IMR-90 (cell line): ENCODE results near the gene DLD. TPM values are rescaled to one million over a fixed set of nuclear protein-coding genes. Genes with fewer than 3 reads are reported as not detected.

ENCODE experiments used
- ATAC-seq: fragments of 200-7000 bp; cut with Tn5 transposase; 2 replicates; pipeline ENCODE4 v1.9.1; 2020; ENCODE audit warnings: low read depth, mild to moderate bottlenecking, moderate library complexity
- BruUV-seq: library from RNA; stranded (reverse); fragments of 400-500 nt; replicated peaks from 2 replicates; lab custom pipeline; 2021; lab: Mats Ljungman, UMichigan
- CTCF ChIA-PET: fragments of 300-600 bp; formaldehyde crosslinking; extraction: SDS; loops from one replicate; lab custom pipeline; 2021; ENCODE audit warnings: antibody characterized with exemption; lab: Yijun Ruan, JAX
- POLR2A ChIA-PET: fragments of 300-600 bp; sonication (Branson Sonifier 250); formaldehyde crosslinking; loops from one replicate; lab custom pipeline; 2022; ENCODE audit warnings: antibody characterized with exemption; ENCODE audit not compliant: unreplicated experiment; lab: Charles Lee
- DNase-seq: peaks from one replicate; pipeline ENCODE4 v3.0.0; 2013
- H2AFZ ChIP-seq: replicated peaks from 2 replicates; pipeline ENCODE3; 2013; ENCODE audit warnings: low read length, mild to moderate bottlenecking; ENCODE audit not compliant: poor library complexity
- H2AK5ac ChIP-seq: 2 replicates; pipeline ENCODE4 v1.6.1; 2013; ENCODE audit warnings: low read depth, low read length, inconsistent platforms
- H2AK9ac ChIP-seq: replicated peaks from 2 replicates; pipeline ENCODE3; 2013; ENCODE audit warnings: mild to moderate bottlenecking, low read depth, low read length, moderate library complexity; ENCODE audit not compliant: poor library complexity
- H2BK120ac ChIP-seq: 2 replicates; pipeline ENCODE4 v1.6.1; 2013; ENCODE audit warnings: low read depth, low read length, inconsistent platforms
- H2BK15ac ChIP-seq: 3 replicates; pipeline ENCODE4 v1.6.1; 2013; ENCODE audit warnings: low read depth, low read length, inconsistent platforms
- H2BK20ac ChIP-seq: 2 replicates; pipeline ENCODE4 v1.6.1; 2013; ENCODE audit warnings: low read depth, mild to moderate bottlenecking, inconsistent platforms, low read length, moderate library complexity
- H2BK5ac ChIP-seq: 2 replicates; pipeline ENCODE4 v1.6.1; 2013; ENCODE audit warnings: mild to moderate bottlenecking, low read depth, low read length, inconsistent platforms; ENCODE audit not compliant: poor library complexity, severe bottlenecking
- H3K14ac ChIP-seq: replicated peaks from 2 replicates; pipeline ENCODE4 v1.6.1; 2013; ENCODE audit warnings: low read depth, low read length, inconsistent platforms
- H3K18ac ChIP-seq: 2 replicates; pipeline ENCODE4 v1.6.1; 2013; ENCODE audit warnings: low read depth, low read length, control low read depth
- H3K23ac ChIP-seq: 2 replicates; pipeline ENCODE4 v1.6.1; 2013; ENCODE audit warnings: low read depth, low read length, inconsistent platforms
- H3K27ac ChIP-seq: 2 replicates; pipeline ENCODE4 v1.5.1; 2013; ENCODE audit warnings: mild to moderate bottlenecking, control low read depth, low read length; ENCODE audit not compliant: insufficient read depth
- H3K27me3 ChIP-seq: 2 replicates; pipeline ENCODE4 v1.6.1; 2013; ENCODE audit warnings: low read length; ENCODE audit not compliant: control insufficient read depth, insufficient read depth
- H3K36me3 ChIP-seq: 2 replicates; pipeline ENCODE4 v1.6.1; 2013; ENCODE audit warnings: low read length, mixed read lengths; ENCODE audit not compliant: control insufficient read depth, insufficient read depth
- H3K4ac ChIP-seq: 2 replicates; pipeline ENCODE4 v1.6.1; 2013; ENCODE audit warnings: low read depth, low read length, inconsistent platforms
- H3K4me1 ChIP-seq: 2 replicates; pipeline ENCODE4 v1.6.1; 2013; ENCODE audit warnings: low read length, mixed read lengths; ENCODE audit not compliant: control insufficient read depth, insufficient read depth
- H3K4me2 ChIP-seq: 2 replicates; pipeline ENCODE4 v1.6.1; 2013; ENCODE audit warnings: low read depth, mild to moderate bottlenecking, control low read depth, low read length, moderate library complexity
- H3K4me3 ChIP-seq: 2 replicates; pipeline ENCODE4 v1.5.1; 2013; ENCODE audit warnings: low read depth, mild to moderate bottlenecking, control low read depth, low read length, moderate library complexity; ENCODE audit not compliant: insufficient read depth
- H3K56ac ChIP-seq: 2 replicates; pipeline ENCODE4 v1.6.1; 2013; ENCODE audit warnings: low read length, inconsistent platforms; ENCODE audit not compliant: insufficient read depth; ENCODE audit errors: extremely low read depth
- H3K79me1 ChIP-seq, 2 experiments: 2 replicates each; pipeline ENCODE4 v1.6.1; 2013; ENCODE audit warnings: low read length in 2 of 2, inconsistent platforms in 1 of 2, low read depth in 1 of 2
- H3K9ac ChIP-seq: 2 replicates; pipeline ENCODE4 v1.6.1; 2013; ENCODE audit warnings: low read depth, low read length, control low read depth
- H3K9me1 ChIP-seq: 2 replicates; pipeline ENCODE4 v1.6.1; 2013; ENCODE audit warnings: low read length, inconsistent platforms; ENCODE audit not compliant: insufficient read depth
- H3K9me3 ChIP-seq: 2 replicates; pipeline ENCODE4 v1.6.1; 2013; ENCODE audit warnings: low read length; ENCODE audit not compliant: control insufficient read depth, insufficient read depth
- H4K20me1 ChIP-seq: 2 replicates; pipeline ENCODE4 v1.6.1; 2013; ENCODE audit warnings: low read length, inconsistent platforms; ENCODE audit not compliant: insufficient read depth
- H4K5ac ChIP-seq: 2 replicates; pipeline ENCODE4 v1.6.1; 2013; ENCODE audit warnings: mild to moderate bottlenecking, low read depth, low read length, control low read depth
- H4K8ac ChIP-seq, 2 experiments: 2 replicates each; pipeline ENCODE4 v1.6.1; 2013; ENCODE audit warnings: low read depth in 2 of 2, low read length in 2 of 2, control low read depth in 1 of 2, inconsistent platforms in 1 of 2
- H4K91ac ChIP-seq: 2 replicates; pipeline ENCODE4 v1.6.1; 2013; ENCODE audit warnings: low read depth, low read length, inconsistent platforms; ENCODE audit not compliant: insufficient read depth
- CEBPB ChIP-seq: IDR thresholded peaks from 2 replicates; pipeline ENCODE4 v1.6.1; 2012; ENCODE audit warnings: low read depth, low read length, improper control_type of control experiment
- CTCF ChIP-seq: conservative IDR thresholded peaks from 2 replicates; pipeline ENCODE4 v1.5.1; 2012; ENCODE audit warnings: mild to moderate bottlenecking, low read depth, low read length, improper control_type of control experiment
- MAFK ChIP-seq: IDR thresholded peaks from 2 replicates; pipeline ENCODE4 v1.6.1; 2012; ENCODE audit warnings: low read depth, low read length, improper control_type of control experiment
- NFE2L2 ChIP-seq: fragments of 150-350 bp; IDR thresholded peaks from 2 replicates; pipeline ENCODE4 v1.6.1; 2016; ENCODE audit warnings: low read depth, mild to moderate bottlenecking, low read length
- POLR2A ChIP-seq: IDR thresholded peaks from 2 replicates; pipeline ENCODE4 v1.6.1; 2012; ENCODE audit warnings: mild to moderate bottlenecking, low read depth, low read length
- RCOR1 ChIP-seq: IDR thresholded peaks from 2 replicates; pipeline ENCODE4 v1.6.1; 2012; ENCODE audit warnings: mild to moderate bottlenecking, low read length, improper control_type of control experiment; ENCODE audit not compliant: insufficient replicate concordance
- SMC3 ChIP-seq: fragments of 150-350 bp; IDR thresholded peaks from 2 replicates; pipeline ENCODE4 v1.6.1; 2016; ENCODE audit warnings: low read depth, mild to moderate bottlenecking, antibody characterized with exemption, low read length, moderate library complexity
- USF2 ChIP-seq: fragments of 150-350 bp; IDR thresholded peaks from 2 replicates; pipeline ENCODE4 v1.6.1; 2017; ENCODE audit warnings: mild to moderate bottlenecking, antibody characterized with exemption, low read length, low read depth
- WGBS, 2 experiments: methylation state at CpG; one replicate each; pipeline versions ENCODE4 v1.1.5 to v1.1.7; 2013; ENCODE audit warnings: missing lambda C conversion rate in 2 of 2; ENCODE audit not compliant: insufficient read length in 1 of 2; ENCODE audit errors: extremely low coverage in 2 of 2; 5-methylcytosine and 5-hydroxymethylcytosine counted together
- dilution Hi-C: fragments of 300-500 bp; cut with HindIII; formaldehyde crosslinking; loops from one replicate; pipeline ENCODE4 v1.14.3; 2018; ENCODE audit warnings: low sequenced_read_pairs; ENCODE audit not compliant: unreplicated experiment
- in situ Hi-C: fragments of 300-500 bp; cut with MboI; formaldehyde crosslinking; loops from 3 replicates; pipeline ENCODE4 v1.14.3; 2019; ENCODE audit warnings: low sequenced_read_pairs, inconsistent platforms, mixed read lengths
- intact Hi-C: fragments of 100-400 bp; cut with micrococcal nuclease; formaldehyde crosslinking; loops from 2 replicates; pipeline ENCODE4 v1.10.0; 2022
- polyA plus RNA-seq, 3 experiments: library from polyadenylated mRNA; depleted of rRNA; stranded (reverse); fragments of >200 nt; gene quantifications; 2 replicates each; pipeline ENCODE4 v1.2.3, GENCODE V29; 2012; ENCODE audit warnings: low replicate concordance in 1 of 3
- total RNA-seq: library from RNA; depleted of rRNA; stranded (reverse); fragments of >200 nt; gene quantifications from 2 replicates; pipeline ENCODE4 v1.2.3, GENCODE V29; 2012

DLD gene
- total and polyA plus RNA-seq, 2 of the 4 experiments (the other 2 are of a cell fraction): 121 to 361 TPM

GRCh38 chr7:107890493-107890961, 456 bp upstream of the DLD start:
- ATAC-seq (peak; percentile 4), DNase-seq (no peak)
- H3K56ac ChIP-seq: peak overlapping the region; percentile 13; the same call in 1 of the 2 replicates
- in situ Hi-C loops (no loop called here), dilution Hi-C loops (no loop called here), intact Hi-C loops (no loop called here)
- BruUV-seq: no TSS peak
- H2AK9ac ChIP-seq: no peak overlapping the region
- H2AFZ ChIP-seq: peak overlapping the region; percentile 99
- TF ChIP-seq POLR2A (no peak), CEBPB (no peak), USF2 (no peak), NFE2L2 (no peak), MAFK (no peak), RCOR1 (no peak), SMC3 (no peak), CTCF (no peak)
- H2BK15ac ChIP-seq: peak overlapping the region; percentile 2; the same call in 1 of the 3 replicates
- H3K14ac ChIP-seq: peak overlapping the region; percentile 23
- peaks cover 16% of the 10 kb centered on the region for H4K20me1 ChIP-seq
- H2BK120ac ChIP-seq: peak overlapping the region; percentile 7; the same call in 1 of the 2 replicates
- H3K4me3 ChIP-seq: peak overlapping the region; percentile 72
- ChIA-PET CTCF (interaction anchor here (0.7 to 3.0 kb wide), 3 partner anchors 11 to 255 kb away, joined by 4 to 15 read pairs (median 4); no protein-coding TSS in a partner anchor), POLR2A (interaction anchor here (0.9 kb wide), 1 partner anchor 13 kb away, joined by 3 read pairs; no protein-coding TSS in a partner anchor)
- peaks cover 5% of the 10 kb centered on the region for H3K4me1 ChIP-seq
- peaks cover 7% of the 10 kb centered on the region; the same call in 1 of the 2 replicates for H3K9me1 ChIP-seq
- 0 out of 2 replicates have a peak, but pooled peaks cover 2% of the 10 kb centered on the region for H3K36me3 ChIP-seq
- peak overlapping the region; percentile 16 for H3K23ac ChIP-seq
- peak overlapping the region; percentile 53; the same call in 1 of the 2 replicates for H4K91ac ChIP-seq
- H3K27ac ChIP-seq: peak overlapping the region; percentile 28; the same call in 1 of the 2 replicates
- WGBS, 2 experiments: no CpG with 5 or more reads among the region's 7 CpGs
- peak overlapping the region; percentile 45; the same call in 1 of the 2 replicates for H3K9ac ChIP-seq
- peaks cover 5% of the 10 kb centered on the region for H3K27me3 ChIP-seq
- no peak overlapping the region; the same call in 1 of the 2 replicates for H2BK20ac ChIP-seq
- peak overlapping the region; percentile 68 for H4K5ac ChIP-seq
- peak overlapping the region; percentile 80 to 89 for H4K8ac ChIP-seq
- H3K4me2 ChIP-seq: peak overlapping the region; percentile 81
- H2BK5ac ChIP-seq: peak overlapping the region; percentile 52
- H2AK5ac ChIP-seq: no peak overlapping the region
- H3K79me1 ChIP-seq: peaks cover 22 to 28% of the 10 kb centered on the region in 2 experiments; a peak in 3 of 4 replicates
- H3K4ac ChIP-seq: peak overlapping the region; percentile 54
- no peaks in the 10 kb centered on the region for H3K9me3 ChIP-seq
- H3K18ac ChIP-seq: peak overlapping the region; percentile 44; the same call in 1 of the 2 replicates
